ACHN (cell line): Measurements from ENCODE around the gene FXYD3.

Source experiments
- DNase-seq: peaks from one replicate; pipeline ENCODE4 v3.0.0-alpha.2; 2015
- in situ Hi-C: cut with HindIII; loops from 2 replicates; pipeline ENCODE4 v1.10.0; 2017; ENCODE audit warnings: low sequenced_read_pairs, low pct_ligation_motif_present, low pct_unique_long_range_greater_than_20kb

Gene FXYD3

GRCh38 chr19:35132254-35132653 lies 16.6 kb downstream of the FXYD3 start:
- no peak for DNase-seq
- in situ Hi-C loops: no loop called here

GRCh38 chr19:35133826-35134225 lies 18.2 kb downstream of the FXYD3 start:
- DNase-seq: no peak
- in situ Hi-C loops: no loop called here

- in situ Hi-C loops: no loop called here
- DNase-seq: no peak
These were observed 19.1 kb downstream of the FXYD3 start, which contains the start of gene LGI4 for GRCh38 chr19:35134601-35135242. TSS of gene LGI4 (minus strand) at chr19:35135059. CDS start at chr19:35134680, 379 bp downstream.

GRCh38 chr19:35135389-35135909 lies 19.8 kb downstream of the FXYD3 start:
- in situ Hi-C loops: no loop called here
- DNase-seq: peak; percentile 56

GRCh38 chr19:35136231-35136630 lies 20.6 kb downstream of the FXYD3 start:
- DNase-seq: no peak
- in situ Hi-C loops: no loop called here

GRCh38 chr19:35136977-35137702 lies 21.5 kb downstream of the FXYD3 start:
- DNase-seq: no peak

GRCh38 chr19:35138305-35138892 lies 22.8 kb downstream of the FXYD3 start, which contains the start of gene FXYD1:
TSS of gene FXYD1 (plus strand) at chr19:35138824. CDS start at chr19:35140080, 1,256 bp downstream.
- DNase-seq: no peak
- in situ Hi-C loops: no loop called here

More at GRCh38 chr19:35136977-35137702, 21.5 kb downstream of the FXYD3 start:
- in situ Hi-C loops: no loop called here

GRCh38 chr19:35140207-35140961 lies 24.8 kb downstream of the FXYD3 start:
- in situ Hi-C loops: no loop called here
- no peak for DNase-seq

GRCh38 chr19:35140962-35141836 lies 25.6 kb downstream of the FXYD3 start:
- DNase-seq: peak; percentile 86
- in situ Hi-C loops: no loop called here

GRCh38 chr19:35141837-35142605 lies 26.4 kb downstream of the FXYD3 start:
- in situ Hi-C loops: no loop called here
- peak; percentile 9 for DNase-seq

GRCh38 chr19:35142606-35143230 lies 27.1 kb downstream of the FXYD3 start:
- peak; percentile 59 for DNase-seq
- in situ Hi-C loops: no loop called here

GRCh38 chr19:35143231-35143715 lies 27.6 kb downstream of the FXYD3 start, which contains the start of gene FXYD7:
TSS of gene FXYD7 (plus strand) at chr19:35143255. CDS start at chr19:35143334, 79 bp downstream.
- in situ Hi-C loops: no loop called here
- no peak for DNase-seq

GRCh38 chr19:35143818-35144217 lies 28.2 kb downstream of the FXYD3 start:
- in situ Hi-C loops: no loop called here
- no peak for DNase-seq

- in situ Hi-C loops: no loop called here
- no peak for DNase-seq
These were observed 28.6 kb downstream of the FXYD3 start for GRCh38 chr19:35144259-35144599.

- peak; percentile 41 for DNase-seq
- in situ Hi-C loops: no loop called here
These were observed 29.2 kb downstream of the FXYD3 start for GRCh38 chr19:35144600-35145436.
